Measurements from ENCODE around the gene EPGN.

The EPGN gene

DNA sequence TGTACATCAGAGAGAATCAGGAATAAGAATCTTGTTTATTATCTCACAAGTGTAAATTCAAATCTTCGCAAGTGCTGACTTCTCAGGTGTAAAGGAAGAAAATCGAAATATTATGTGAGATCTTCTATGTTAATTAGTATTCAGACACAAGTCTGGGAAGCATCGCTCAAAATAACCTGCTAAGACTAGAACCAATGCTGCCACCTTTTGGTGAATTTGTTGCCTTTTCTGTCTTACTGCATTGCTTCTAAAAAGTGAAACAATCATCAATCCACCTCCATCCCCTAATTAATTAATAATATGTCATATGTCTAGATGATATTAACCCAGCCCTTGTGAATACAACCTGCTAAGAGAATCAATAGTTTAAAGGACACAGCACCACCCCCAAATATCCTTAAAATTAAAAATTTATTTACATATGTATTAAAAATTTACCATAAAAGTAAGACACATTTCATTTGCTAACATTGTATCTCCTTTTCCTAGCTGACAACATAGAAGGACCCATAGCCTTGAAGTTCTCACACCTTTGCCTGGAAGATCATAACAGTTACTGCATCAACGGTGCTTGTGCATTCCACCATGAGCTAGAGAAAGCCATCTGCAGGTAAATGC, 3.5 kb downstream of the EPGN start:
- TF ChIP-seq, protein P1, sequence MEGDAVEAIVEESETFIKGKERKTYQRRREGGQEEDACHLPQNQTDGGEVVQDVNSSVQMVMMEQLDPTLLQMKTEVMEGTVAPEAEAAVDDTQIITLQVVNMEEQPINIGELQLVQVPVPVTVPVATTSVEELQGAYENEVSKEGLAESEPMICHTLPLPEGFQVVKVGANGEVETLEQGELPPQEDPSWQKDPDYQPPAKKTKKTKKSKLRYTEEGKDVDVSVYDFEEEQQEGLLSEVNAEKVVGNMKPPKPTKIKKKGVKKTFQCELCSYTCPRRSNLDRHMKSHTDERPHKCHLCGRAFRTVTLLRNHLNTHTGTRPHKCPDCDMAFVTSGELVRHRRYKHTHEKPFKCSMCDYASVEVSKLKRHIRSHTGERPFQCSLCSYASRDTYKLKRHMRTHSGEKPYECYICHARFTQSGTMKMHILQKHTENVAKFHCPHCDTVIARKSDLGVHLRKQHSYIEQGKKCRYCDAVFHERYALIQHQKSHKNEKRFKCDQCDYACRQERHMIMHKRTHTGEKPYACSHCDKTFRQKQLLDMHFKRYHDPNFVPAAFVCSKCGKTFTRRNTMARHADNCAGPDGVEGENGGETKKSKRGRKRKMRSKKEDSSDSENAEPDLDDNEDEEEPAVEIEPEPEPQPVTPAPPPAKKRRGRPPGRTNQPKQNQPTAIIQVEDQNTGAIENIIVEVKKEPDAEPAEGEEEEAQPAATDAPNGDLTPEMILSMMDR (IDR thresholded peaks at IDR 0.05; ENCODE audit: control extremely low read depth, extremely low read depth, low read depth, missing control alignments), result peak; percentile 73
- ChIA-PET CTCF (interaction anchor here (0.8 to 2.0 kb wide), 10 partner anchors 8 to 666 kb away, joined by 3 to 23 read pairs (median 4); no protein-coding TSS in a partner anchor), POLR2A (no interaction called here)
- peak; percentile 19 for DNase-seq (ENCODE audit: extremely low spot score)

DNA sequence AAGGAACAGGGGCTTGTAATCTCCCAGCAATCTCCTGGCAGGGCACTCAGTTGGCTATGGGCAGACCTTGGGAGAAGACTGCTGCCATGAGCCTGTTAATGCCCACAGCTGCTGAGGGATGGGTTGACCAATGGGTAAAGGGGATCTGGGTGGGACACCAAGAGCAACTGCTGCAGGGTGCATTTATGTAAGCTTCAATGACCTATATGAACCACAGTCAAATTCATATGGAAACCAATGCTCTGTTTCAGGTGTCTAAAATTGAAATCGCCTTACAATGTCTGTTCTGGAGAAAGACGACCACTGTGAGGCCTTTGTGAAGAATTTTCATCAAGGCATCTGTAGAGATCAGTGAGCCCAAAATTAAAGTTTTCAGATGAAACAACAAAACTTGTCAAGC, 6.1 kb downstream of the EPGN start:
- no peak for DNase-seq (ENCODE audit: extremely low spot score)
- CTCF ChIA-PET, result interaction anchor here (1.2 to 1.8 kb wide), 2 partner anchors 86 to 125 kb away, joined by 6 to 8 read pairs; no protein-coding TSS in a partner anchor
- POLR2A ChIA-PET, result no interaction called here

DNA sequence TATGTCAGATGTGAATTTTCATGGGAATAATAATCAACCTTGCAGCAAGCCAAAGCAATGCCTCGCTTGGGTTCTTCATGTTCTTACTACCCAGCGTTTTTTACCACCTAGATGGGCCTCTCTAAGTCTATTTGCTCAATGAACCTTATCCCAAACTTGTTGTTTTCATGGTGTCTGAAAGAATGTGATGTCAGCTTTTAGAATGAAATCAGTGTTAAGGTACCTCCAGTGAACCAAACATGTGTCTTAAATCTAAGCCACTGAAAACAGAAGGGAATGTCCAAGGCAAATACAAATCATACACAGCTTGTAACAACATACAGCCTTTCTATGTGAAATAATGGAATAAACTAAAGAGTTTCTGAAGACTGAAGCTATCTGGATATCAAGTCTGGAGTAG, 6.7 kb downstream of the EPGN start:
- POLR2A ChIA-PET, result no interaction called here
- CTCF ChIA-PET, result interaction anchor here (1.1 to 1.8 kb wide), 3 partner anchors 87 to 180 kb away, joined by 3 to 8 read pairs (median 6); no protein-coding TSS in a partner anchor
- DNase-seq (ENCODE audit: extremely low spot score), result no peak
- TF ChIP-seq, protein P1 (IDR thresholded peaks at IDR 0.05; ENCODE audit: control extremely low read depth, extremely low read depth, low read depth, missing control alignments), result no peak

More for the DNA sequence above, 6.1 kb downstream of the EPGN start:
- TF ChIP-seq, protein P1 (IDR thresholded peaks at IDR 0.05; ENCODE audit: control extremely low read depth, extremely low read depth, low read depth, missing control alignments), result no peak

DNA sequence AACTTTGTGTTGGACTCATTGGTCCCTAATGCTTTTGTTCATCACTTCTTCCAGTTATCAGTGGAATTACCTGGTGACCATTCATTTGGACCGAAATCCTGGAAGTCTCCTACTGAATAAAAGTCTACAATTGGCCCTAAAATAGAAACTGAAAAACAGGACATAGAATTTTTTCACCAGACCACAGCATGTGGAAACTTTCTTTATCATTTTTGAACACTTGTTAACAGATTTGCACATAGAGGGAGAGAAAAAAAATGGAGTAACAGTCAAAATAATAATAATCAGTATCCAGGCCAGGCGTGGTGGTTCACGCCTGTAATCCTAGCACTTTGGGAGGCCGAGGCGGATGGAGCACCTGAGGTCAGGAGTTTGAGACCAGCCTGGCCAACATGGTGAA, 7.1 kb downstream of the EPGN start:
- TF ChIP-seq, protein P1 (IDR thresholded peaks at IDR 0.05; ENCODE audit: control extremely low read depth, extremely low read depth, low read depth, missing control alignments), result no peak
- CTCF ChIA-PET, result interaction anchor here (1.1 to 1.8 kb wide), 3 partner anchors 87 to 181 kb away, joined by 3 to 8 read pairs (median 4); no protein-coding TSS in a partner anchor
- POLR2A ChIA-PET, result no interaction called here
- no peak for DNase-seq (ENCODE audit: extremely low spot score)

DNA sequence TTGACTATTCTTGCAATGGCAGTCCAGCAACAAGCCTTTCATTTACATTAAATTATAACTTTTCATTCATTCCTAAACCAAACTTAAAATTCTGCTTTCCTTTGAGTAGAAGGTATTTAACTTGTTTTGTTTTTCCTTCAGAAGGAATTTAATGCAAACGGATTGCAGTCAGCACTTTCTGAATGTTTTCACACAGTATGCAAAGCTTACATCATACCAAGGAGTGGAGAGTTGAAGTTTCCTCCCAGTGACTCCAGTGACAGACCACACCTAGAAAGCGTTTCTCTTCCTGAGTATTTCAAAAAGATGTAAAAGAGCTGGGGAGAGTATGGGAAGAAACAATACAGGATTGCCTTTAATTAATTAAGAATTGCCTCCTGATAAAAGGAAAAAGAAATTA, 8.1 kb downstream of the EPGN start:
- CTCF ChIA-PET, result interaction anchor here (1.3 to 1.6 kb wide), 2 partner anchors 88 to 306 kb away, joined by 4 read pairs; no protein-coding TSS in a partner anchor
- no peak for DNase-seq (ENCODE audit: extremely low spot score)
- TF ChIP-seq, protein P1 (IDR thresholded peaks at IDR 0.05; ENCODE audit: control extremely low read depth, extremely low read depth, low read depth, missing control alignments), result no peak
- POLR2A ChIA-PET, result no interaction called here

DNA sequence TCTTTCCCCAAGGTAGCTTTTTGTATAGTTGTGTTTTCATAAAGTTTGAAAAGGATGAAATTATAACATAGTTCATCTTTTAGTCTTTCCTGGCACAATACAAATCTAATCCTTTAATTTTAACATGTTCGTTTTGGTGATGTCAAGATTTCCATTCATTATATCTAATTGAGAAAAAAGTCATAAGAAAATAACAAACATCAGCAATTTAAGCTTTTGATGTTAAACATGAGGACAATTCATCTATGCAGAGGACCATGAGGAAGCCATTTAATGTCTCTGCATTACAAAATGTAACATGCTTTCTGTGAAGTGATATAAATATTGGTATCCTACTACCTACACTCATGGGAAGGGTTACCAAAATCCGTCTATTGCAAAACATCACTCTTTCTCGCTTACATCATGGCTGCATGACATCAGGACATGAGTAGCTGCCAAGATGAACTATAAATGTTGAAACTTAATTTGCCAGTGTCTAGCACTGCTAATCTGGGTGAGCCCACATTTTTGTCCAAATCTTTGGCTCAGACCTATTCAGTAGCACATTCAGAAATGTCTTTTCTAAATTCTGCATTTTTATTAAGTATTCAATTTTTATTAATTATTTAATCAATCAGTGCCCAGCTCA, 9.5 kb downstream of the EPGN start:
- CTCF ChIA-PET, result interaction anchor here (1.0 to 5.3 kb wide), 9 partner anchors 16 to 358 kb away, joined by 3 to 66 read pairs (median 4); no protein-coding TSS in a partner anchor
- DNase-seq (ENCODE audit: extremely low spot score), result no peak
- POLR2A ChIA-PET, result no interaction called here
- TF ChIP-seq, protein P1 (IDR thresholded peaks at IDR 0.05; ENCODE audit: control extremely low read depth, extremely low read depth, low read depth, missing control alignments), result no peak

Measured in GM10248 (cell line).